Coronary artery (tissue), 2 donors: Measurements from ENCODE around the gene UBXN10.

Experiments
- DNase-seq: peaks from one replicate; pipeline ENCODE4 v3.0.0-alpha.2; 2017; ENCODE audit warnings: low spot score
- H3K27ac ChIP-seq, 2 donors: fragments of 200-600 bp; sonication (generic); one replicate each; pipeline ENCODE4 v1.5.1; 2016 to 2019
- H3K4me3 ChIP-seq: fragments of 200-600 bp; sonication (generic); 2 replicates; pipeline ENCODE4 v1.5.1; 2016; ENCODE audit warnings: mild to moderate bottlenecking, moderate library complexity
- TF ChIP-seq, protein P1 (sequence below): fragments of 200-600 bp; sonication (generic); IDR thresholded peaks from one replicate; pipeline ENCODE4 v1.5.1; 2019; ENCODE audit warnings: antibody characterized with exemption

Gene UBXN10

DNA sequence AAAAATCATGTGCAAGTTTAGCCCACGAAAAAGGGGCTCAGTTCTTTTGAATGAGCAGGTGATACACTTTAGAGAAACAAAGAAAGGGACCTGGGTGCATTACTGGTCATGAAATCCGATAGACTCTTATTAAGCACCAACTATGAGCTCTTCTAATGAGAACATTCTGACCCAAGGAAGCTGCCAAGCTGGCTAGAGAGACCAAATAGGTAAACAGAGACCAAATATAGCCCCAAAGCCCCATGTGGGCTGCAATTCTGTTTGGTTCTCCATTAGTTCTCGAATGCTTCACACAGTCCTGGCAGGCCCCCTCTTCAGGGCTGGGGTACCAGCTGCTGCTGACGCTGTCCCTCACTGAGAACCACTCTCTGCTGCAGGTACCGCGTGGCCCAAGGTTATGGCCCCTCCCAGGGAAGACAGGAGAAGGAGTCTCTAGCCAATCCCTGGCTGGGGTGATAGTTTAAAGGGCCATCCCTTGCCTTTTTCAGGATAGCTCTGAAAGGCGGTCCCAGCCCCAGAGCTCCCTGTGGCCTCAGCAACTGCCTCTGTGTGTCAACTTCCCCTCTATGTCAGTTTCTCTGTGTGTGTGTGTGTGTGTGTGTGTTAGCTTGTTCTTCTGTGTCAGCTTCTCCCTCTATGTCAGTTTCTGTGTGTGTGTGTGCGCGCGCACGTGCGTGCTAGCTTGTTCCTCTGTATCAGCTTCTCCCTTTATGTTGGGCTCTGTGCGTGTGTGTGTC, 7.1 kb upstream of the UBXN10 start:
- TF ChIP-seq, protein P1, sequence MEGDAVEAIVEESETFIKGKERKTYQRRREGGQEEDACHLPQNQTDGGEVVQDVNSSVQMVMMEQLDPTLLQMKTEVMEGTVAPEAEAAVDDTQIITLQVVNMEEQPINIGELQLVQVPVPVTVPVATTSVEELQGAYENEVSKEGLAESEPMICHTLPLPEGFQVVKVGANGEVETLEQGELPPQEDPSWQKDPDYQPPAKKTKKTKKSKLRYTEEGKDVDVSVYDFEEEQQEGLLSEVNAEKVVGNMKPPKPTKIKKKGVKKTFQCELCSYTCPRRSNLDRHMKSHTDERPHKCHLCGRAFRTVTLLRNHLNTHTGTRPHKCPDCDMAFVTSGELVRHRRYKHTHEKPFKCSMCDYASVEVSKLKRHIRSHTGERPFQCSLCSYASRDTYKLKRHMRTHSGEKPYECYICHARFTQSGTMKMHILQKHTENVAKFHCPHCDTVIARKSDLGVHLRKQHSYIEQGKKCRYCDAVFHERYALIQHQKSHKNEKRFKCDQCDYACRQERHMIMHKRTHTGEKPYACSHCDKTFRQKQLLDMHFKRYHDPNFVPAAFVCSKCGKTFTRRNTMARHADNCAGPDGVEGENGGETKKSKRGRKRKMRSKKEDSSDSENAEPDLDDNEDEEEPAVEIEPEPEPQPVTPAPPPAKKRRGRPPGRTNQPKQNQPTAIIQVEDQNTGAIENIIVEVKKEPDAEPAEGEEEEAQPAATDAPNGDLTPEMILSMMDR: no peak
- Histone ChIP-seq H3K4me3 (no peak overlapping the region), H3K27ac (no peak overlapping the region)
- no peak for DNase-seq

DNA sequence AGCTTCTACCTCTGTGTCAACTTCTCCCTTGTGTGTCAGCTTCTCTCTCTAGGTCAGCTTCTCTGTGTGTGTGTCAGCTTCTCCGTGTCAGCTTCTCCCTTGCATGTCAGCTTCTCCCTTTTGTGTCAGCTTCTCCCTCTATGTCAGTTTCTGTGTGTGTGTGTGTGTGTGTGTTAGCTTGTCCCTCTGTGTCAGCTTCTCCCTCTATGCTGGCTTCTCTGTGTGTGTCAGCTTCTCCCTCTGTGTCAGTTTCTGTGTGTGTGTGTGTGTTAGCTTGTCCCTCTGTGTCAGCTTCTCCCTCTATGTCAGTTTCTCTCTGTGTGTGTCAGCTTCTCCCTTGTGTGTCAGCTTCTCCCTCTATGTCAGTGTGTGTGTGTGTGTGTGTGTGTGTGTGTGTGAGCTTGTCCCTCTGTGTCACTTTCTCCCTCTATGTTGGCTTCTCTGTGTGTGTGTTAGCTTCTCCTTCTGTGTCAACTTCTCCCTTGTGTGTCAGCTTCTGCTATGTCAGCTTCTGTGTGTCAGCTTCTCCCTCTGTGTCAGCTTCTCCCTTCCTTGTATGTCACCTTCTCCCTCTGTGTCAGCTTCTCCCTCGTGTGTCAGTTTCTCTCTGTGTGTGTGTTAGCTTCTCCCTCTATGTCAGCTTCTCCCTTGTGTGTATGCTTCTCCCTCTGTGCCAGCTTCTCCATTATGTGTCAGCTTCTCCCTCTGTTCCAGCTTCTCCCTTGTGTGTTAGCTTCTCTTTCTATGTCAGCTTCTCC, 6.3 kb upstream of the UBXN10 start:
- TF ChIP-seq, protein P1: no peak
- Histone ChIP-seq H3K4me3 (no peak overlapping the region), H3K27ac (no peak overlapping the region)
- no peak for DNase-seq

DNA sequence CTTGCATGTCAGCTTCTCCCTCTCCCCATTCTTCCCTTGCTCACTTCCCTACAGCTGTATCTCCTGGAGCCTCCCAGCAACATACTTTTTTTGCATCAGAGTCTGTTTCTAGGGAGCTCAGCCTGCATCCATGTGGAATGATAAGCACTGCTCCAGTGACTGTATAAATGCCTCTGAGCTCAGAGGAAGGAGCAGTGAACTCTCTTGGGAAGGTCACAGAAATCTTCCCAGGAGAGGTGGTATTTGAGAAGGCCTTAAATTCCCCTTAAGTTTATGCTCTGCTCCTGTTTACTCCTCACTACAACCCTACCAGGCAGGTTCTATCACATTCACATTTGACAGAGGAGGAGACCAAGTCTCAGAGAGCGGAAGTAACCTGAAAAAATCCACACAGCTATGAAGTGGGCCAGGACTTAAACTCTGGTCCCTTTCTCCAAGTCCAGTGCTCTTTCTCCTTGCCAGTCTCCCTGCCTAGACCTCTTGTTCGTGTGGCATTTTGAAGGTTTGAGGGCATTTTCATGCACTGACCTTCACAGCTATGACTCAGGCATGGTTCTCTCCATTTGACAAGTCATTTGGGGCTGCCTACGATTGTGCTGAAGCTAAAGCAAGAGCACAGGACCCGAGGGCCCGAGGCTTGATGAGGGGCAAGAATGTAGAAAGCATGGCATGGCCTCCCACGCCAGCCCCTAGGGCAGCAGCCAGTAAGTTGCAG, 5.6 kb upstream of the UBXN10 start:
- TF ChIP-seq, protein P1: no peak
- Histone ChIP-seq H3K27ac (no peak overlapping the region), H3K4me3 (no peak overlapping the region)
- no peak for DNase-seq

DNA sequence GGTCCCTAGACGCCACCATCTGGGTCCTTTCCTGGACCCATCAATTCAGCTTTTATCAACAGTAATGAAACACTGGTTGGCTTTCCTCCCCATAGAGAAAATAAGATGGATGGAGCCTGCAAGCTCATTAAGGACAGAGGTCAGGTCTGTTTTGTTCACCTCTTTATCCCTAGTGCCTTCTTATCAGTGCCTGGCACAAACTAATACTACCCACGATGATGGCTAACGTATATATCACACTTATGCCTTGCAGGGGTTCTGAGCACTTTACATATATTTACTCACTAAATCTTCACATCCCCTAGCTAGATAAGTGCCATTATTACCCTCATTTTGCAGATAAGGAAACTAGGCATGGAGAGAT, 5.1 kb upstream of the UBXN10 start:
- no peak for DNase-seq
- TF ChIP-seq, protein P1: no peak
- Histone ChIP-seq H3K4me3 (no peak overlapping the region), H3K27ac (no peak overlapping the region)

DNA sequence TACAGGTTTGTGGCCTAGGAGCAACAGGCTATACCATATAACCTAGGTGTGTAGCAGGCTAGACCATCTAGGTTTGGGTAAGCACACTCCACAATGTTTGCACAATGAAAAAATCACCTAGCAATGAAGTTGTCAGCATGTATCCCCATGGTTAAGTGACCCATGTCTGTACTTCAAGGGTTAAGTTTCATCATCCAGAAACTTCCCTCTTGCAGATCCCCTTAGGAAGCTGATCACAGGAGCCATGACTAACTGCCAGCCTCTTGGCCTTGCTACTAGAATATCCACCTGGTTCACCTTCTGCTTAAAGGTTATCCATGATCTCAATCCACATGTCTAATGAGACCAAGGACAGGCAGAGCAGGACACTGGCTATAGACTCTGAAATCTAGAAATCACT, 3.5 kb upstream of the UBXN10 start:
- H3K27ac ChIP-seq: no peak overlapping the region
- TF ChIP-seq, protein P1: no peak
- no peak for DNase-seq

DNA sequence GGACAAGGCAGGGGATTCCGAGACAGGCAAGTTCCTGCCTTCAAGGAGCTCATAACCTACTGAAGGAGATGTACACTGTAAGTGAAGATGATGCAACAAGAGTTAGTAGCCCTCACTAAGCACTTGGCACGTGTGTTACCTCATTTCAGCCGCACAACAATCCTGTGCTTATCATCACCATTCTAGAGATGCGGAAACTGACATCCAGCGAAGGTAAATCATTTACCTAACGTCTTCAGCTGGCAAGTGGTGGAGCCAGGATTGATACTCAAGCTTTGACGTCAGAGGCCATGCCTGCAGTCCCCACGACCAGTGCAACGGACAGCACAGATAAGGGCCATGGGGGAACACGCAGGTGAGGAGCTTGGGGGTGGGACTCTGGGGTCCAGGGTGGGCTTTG, 2.9 kb upstream of the UBXN10 start:
- TF ChIP-seq, protein P1: no peak
- no peak overlapping the region for H3K27ac ChIP-seq
- no peak for DNase-seq
- no peak overlapping the region for H3K4me3 ChIP-seq

More for the DNA sequence above, 3.5 kb upstream of the UBXN10 start:
- H3K4me3 ChIP-seq: no peak overlapping the region
